WTC11 (cell line): Measurements from ENCODE around the gene RASSF1.
A peak's percentile ranks its signal among the peaks of the same experiment; 100 is the strongest.

Source experiments
- ATF3 ChIP-seq: sonication (generic); formaldehyde crosslinking; conservative IDR thresholded peaks from 2 replicates; pipeline ENCODE4 v1.8.1; 2022; ENCODE audit warnings: mild to moderate bottlenecking, missing genetic modification reagents
- CTCF ChIP-seq: fragments of 200-600 bp; IDR thresholded peaks from 2 replicates; pipeline ENCODE4 v1.8.0; 2022; ENCODE audit warnings: antibody characterized with exemption
- GABPB1 ChIP-seq: sonication (generic); formaldehyde crosslinking; IDR thresholded peaks from 2 replicates; pipeline ENCODE4 v1.8.1; 2023; ENCODE audit warnings: mild to moderate bottlenecking, missing genetic modification reagents
- MLX ChIP-seq: sonication (generic); formaldehyde crosslinking; IDR thresholded peaks from 2 replicates; pipeline ENCODE4 v1.8.1; 2023; ENCODE audit warnings: mild to moderate bottlenecking, missing genetic modification reagents, moderate library complexity
- PREB ChIP-seq: sonication (generic); formaldehyde crosslinking; IDR thresholded peaks from 2 replicates; pipeline ENCODE4 v1.8.1; 2022; ENCODE audit warnings: mild to moderate bottlenecking, missing genetic modification reagents, moderate library complexity, borderline replicate concordance
- SMAD4 ChIP-seq: sonication (generic); formaldehyde crosslinking; IDR thresholded peaks from 2 replicates; pipeline ENCODE4 v1.8.0; 2022; ENCODE audit warnings: mild to moderate bottlenecking, missing genetic modification reagents
- ZNF423 ChIP-seq: fragments of 250-450 bp; sonication (Bioruptor Pico); IDR thresholded peaks from 2 replicates; pipeline ENCODE4 v2.1.2; 2022; ENCODE audit warnings: mild to moderate bottlenecking, moderate library complexity

- TF ChIP-seq CTCF (no peak), MLX (no peak), PREB (CRISPR knock-in tag) (no peak), GABPB1 (peak; percentile 72), SMAD4 (CRISPR knock-in tag) (no peak), ZNF423 (no peak), ATF3 (no peak)
These were observed 18.5 kb upstream of the RASSF1 start, which contains the start of gene TMEM115 for GRCh38 chr3:50358911-50359759.
